GM19239 (cell line): ENCODE data around the gene ADA.

Experiments used
- DNase-seq: peaks from one replicate; pipeline ENCODE4 v3.0.0; 2011; ENCODE audit warnings: low spot score; ENCODE audit not compliant: insufficient read length
- FAIRE-seq: peaks from 2 replicates; lab custom pipeline; 2011; peaks lifted over from hg19 to GRCh38; lab: Jason Lieb, UNC

Gene ADA

GRCh38 chr20:44587035-44587980 lies 64.2 kb downstream of the ADA start:
- DNase-seq (no peak), FAIRE-seq (peak; percentile 54)

- FAIRE-seq (peak; percentile 96), DNase-seq (peak; percentile 30)
Measured at GRCh38 chr20:44586289-44586911, 65.1 kb downstream of the ADA start.

GRCh38 chr20:44585057-44585963 lies 66.2 kb downstream of the ADA start:
- no peak for DNase-seq
- peak; percentile 80 for FAIRE-seq

- DNase-seq (no peak), FAIRE-seq (no peak)
Measured at GRCh38 chr20:44584162-44584561, 67.3 kb downstream of the ADA start.

- DNase-seq (no peak), FAIRE-seq (peak; percentile 68)
Measured at GRCh38 chr20:44583157-44583556, 68.3 kb downstream of the ADA start.

GRCh38 chr20:44582311-44583025 lies 69.0 kb downstream of the ADA start, which contains the start of gene PKIG:
Gene PKIG (plus strand): TSS chr20:44582579. CDS start chr20:44614557, 31,978 bp downstream.
- DNase-seq (no peak), FAIRE-seq (peak; percentile 78)

GRCh38 chr20:44581515-44581914 lies 70.0 kb downstream of the ADA start:
- DNase-seq (no peak), FAIRE-seq (no peak)

GRCh38 chr20:44580581-44581268 lies 70.8 kb downstream of the ADA start:
- DNase-seq, result no peak
- no peak for FAIRE-seq

GRCh38 chr20:44579313-44580081 lies 72.0 kb downstream of the ADA start:
- FAIRE-seq (no peak), DNase-seq (no peak)

- DNase-seq, result no peak
- no peak for FAIRE-seq
Measured at GRCh38 chr20:44576297-44576696, 75.2 kb downstream of the ADA start.

GRCh38 chr20:44574372-44574771 lies 77.1 kb downstream of the ADA start:
- FAIRE-seq (no peak), DNase-seq (no peak)

- FAIRE-seq (no peak), DNase-seq (no peak)
Measured at GRCh38 chr20:44573501-44573869, 78.0 kb downstream of the ADA start.

- DNase-seq, result no peak
Measured at GRCh38 chr20:44572551-44573500, 78.7 kb downstream of the ADA start.

GRCh38 chr20:44571362-44571988 lies 80.0 kb downstream of the ADA start:
- DNase-seq, result no peak
- FAIRE-seq, result no peak

More at GRCh38 chr20:44572551-44573500, 78.7 kb downstream of the ADA start:
- FAIRE-seq, result no peak

GRCh38 chr20:44570367-44570766 lies 81.1 kb downstream of the ADA start:
- DNase-seq, result no peak
- no peak for FAIRE-seq
